Measurements from ENCODE around the gene CYBRD1. TPM values are rescaled to one million over a fixed set of nuclear protein-coding genes. Genes with fewer than 3 reads are reported as not detected.
"Not testable (repeated sequence)": the region's sequence is repeated elsewhere in the genome, so short reads cannot be mapped to it uniquely, and the experiment has no call there.

Gene CYBRD1
- total and polyA plus RNA-seq, 8 donors: 12.2 to 150 (median 45.9) TPM

DNA sequence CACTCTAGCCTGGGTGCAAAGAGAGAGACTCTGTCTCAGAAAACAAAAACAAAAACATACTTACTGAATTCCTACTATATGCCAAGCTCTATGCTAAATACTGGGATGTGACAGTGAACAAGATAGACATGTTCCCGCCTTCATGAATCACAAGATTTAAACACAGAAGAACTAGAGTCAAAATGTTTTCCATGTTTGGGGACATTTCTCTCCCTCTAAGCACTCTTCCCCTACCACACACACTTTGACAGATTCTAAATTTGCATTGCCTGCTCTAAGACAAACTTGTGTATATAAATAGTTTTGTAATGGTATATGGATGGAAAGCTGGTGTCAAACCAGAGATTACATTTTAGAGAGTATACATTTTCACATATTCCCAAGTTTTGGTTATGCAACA is 11.1 kb downstream of the CYBRD1 start:
- intact Hi-C loops (cut with DNase I; ENCODE audit: low total_unique reads): no loop called here
- peaks cover 0 to 7% (median 0%) of the 10 kb centered on the region in 4 donors for H3K36me3 ChIP-seq
- no peak overlapping the region for H3K4me3 ChIP-seq
- 91 to 100% (median 95%) methylated on average over 1 of the region's 1 CpG for WGBS, 5 donors
- H3K9me3 ChIP-seq: no peaks in the 10 kb centered on the region
- H3K27me3 ChIP-seq: no peaks in the 10 kb centered on the region
- peaks cover 10 to 19% (median 16%) of the 10 kb centered on the region in 4 donors for H3K4me1 ChIP-seq
- no peak for DNase-seq
- TF ChIP-seq EP300 (IDR thresholded peaks at IDR 0.05) (no peak), CTCF (IDR thresholded peaks at IDR 0.05) (no peak), POLR2AphosphoS5 (IDR thresholded peaks at IDR 0.05) (no peak), POLR2A (IDR thresholded peaks at IDR 0.05) (no peak)
- no peak overlapping the region for H3K27ac ChIP-seq

- H3K36me3 ChIP-seq; H3K9me3 ChIP-seq; DNase-seq; H3K27ac ChIP-seq; H3K4me3 ChIP-seq; intact Hi-C loops (cut with DNase I; ENCODE audit: low total_unique reads); H3K27me3 ChIP-seq: not testable (repeated sequence)
- 81 to 95% (median 93%) methylated on average over 4 of the region's 4 CpGs for WGBS, 5 donors
- peaks cover 6 to 14% (median 11%) of the 10 kb centered on the region in 4 donors for H3K4me1 ChIP-seq
These were observed 13.3 kb downstream of the CYBRD1 start for GRCh38 chr2:171535528-171535927.

- H3K27ac ChIP-seq: no peak overlapping the region
- intact Hi-C loops (cut with DNase I; ENCODE audit: low total_unique reads): no loop called here
- no peak overlapping the region for H3K4me3 ChIP-seq
- no peaks in the 10 kb centered on the region for H3K27me3 ChIP-seq
- TF ChIP-seq CTCF (IDR thresholded peaks at IDR 0.05) (no peak), POLR2A (IDR thresholded peaks at IDR 0.05) (no peak), EP300 (IDR thresholded peaks at IDR 0.05) (no peak), POLR2AphosphoS5 (IDR thresholded peaks at IDR 0.05) (no peak)
- H3K4me1 ChIP-seq: no peaks in the 10 kb centered on the region
- peaks cover 7 to 28% (median 20%) of the 10 kb centered on the region in 4 donors for H3K36me3 ChIP-seq
- WGBS, 5 donors: 81 to 96% (median 89%) methylated on average over 4 of the region's 4 CpGs
- no peaks in the 10 kb centered on the region for H3K9me3 ChIP-seq
- DNase-seq: no peak
These were observed 18.2 kb downstream of the CYBRD1 start for GRCh38 chr2:171540437-171540836.

DNA sequence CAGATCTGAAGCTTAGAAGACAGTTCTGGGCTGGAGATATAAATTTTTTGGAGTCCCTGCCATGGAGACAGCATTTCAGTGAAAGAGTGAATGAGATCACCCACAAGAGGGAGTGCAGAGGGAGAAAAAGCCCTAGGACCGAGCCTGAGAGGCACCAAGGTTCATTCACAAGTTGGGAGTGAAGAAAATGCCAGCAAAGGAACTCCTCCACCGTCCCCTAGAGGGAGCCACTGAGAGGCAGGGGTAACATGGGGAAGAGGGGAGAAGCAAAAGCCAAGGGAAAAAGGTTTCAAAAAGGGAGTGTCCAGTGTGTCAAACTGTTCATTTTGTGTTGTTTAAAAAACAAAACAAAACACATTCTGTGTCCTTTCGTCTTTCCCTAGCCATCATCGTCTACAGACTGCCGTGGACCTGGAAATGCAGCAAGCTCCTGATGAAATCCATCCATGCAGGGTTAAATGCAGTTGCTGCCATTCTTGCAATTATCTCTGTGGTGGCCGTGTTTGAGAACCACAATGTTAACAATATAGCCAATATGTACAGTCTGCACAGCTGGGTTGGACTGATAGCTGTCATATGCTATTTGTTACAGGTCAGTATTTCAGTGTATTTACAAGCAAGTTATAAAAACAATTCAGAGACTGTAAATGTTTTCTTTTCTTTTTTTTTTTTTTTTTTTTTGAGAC is 19.1 kb downstream of the CYBRD1 start:
- intact Hi-C loops (cut with DNase I; ENCODE audit: low total_unique reads): no loop called here
- 68 to 81% (median 76%) methylated on average over 6 of the region's 6 CpGs for WGBS, 5 donors
- TF ChIP-seq POLR2AphosphoS5 (IDR thresholded peaks at IDR 0.05) (no peak), EP300 (IDR thresholded peaks at IDR 0.05) (no peak), POLR2A (IDR thresholded peaks at IDR 0.05) (no peak), CTCF (IDR thresholded peaks at IDR 0.05) (no peak)

GRCh38 chr2:171545086-171545485 is 22.8 kb downstream of the CYBRD1 start:
- Histone ChIP-seq H3K9me3 (no peaks in the 10 kb centered on the region), H3K27me3 (no peaks in the 10 kb centered on the region), H3K4me3 (no peak overlapping the region), H3K4me1 (no peaks in the 10 kb centered on the region), H3K27ac (no peak overlapping the region), H3K36me3 (peaks cover 7 to 28% (median 24%) of the 10 kb centered on the region in 4 donors)
- no peak for TF ChIP-seq POLR2A (IDR thresholded peaks at IDR 0.05)
- no peak for TF ChIP-seq CTCF (IDR thresholded peaks at IDR 0.05)
- no peak for TF ChIP-seq EP300 (IDR thresholded peaks at IDR 0.05)
- no peak for TF ChIP-seq POLR2AphosphoS5 (IDR thresholded peaks at IDR 0.05)
- intact Hi-C loops (cut with DNase I; ENCODE audit: low total_unique reads): no loop called here
- 93 to 98% (median 96%) methylated on average over 1 of the region's 1 CpG for WGBS, 5 donors
- DNase-seq: no peak

More for the DNA sequence above, 19.1 kb downstream of the CYBRD1 start:
- Histone ChIP-seq H3K27ac (no peak overlapping the region), H3K4me1 (no peaks in the 10 kb centered on the region), H3K36me3 (peaks cover 7 to 28% (median 24%) of the 10 kb centered on the region in 4 donors), H3K27me3 (no peaks in the 10 kb centered on the region), H3K4me3 (no peak overlapping the region), H3K9me3 (no peaks in the 10 kb centered on the region)
- no peak for DNase-seq
